GDM1 (cell line): ENCODE results near the gene XRCC4.
"Not testable (repeated sequence)": the region's sequence is repeated elsewhere in the genome, so short reads cannot be mapped to it uniquely, and the experiment has no call there.

Source experiments
- DNase-seq: peaks from one replicate; lab custom pipeline; 2025; lab: John Stamatoyannopoulos, UW

Gene XRCC4

DNA sequence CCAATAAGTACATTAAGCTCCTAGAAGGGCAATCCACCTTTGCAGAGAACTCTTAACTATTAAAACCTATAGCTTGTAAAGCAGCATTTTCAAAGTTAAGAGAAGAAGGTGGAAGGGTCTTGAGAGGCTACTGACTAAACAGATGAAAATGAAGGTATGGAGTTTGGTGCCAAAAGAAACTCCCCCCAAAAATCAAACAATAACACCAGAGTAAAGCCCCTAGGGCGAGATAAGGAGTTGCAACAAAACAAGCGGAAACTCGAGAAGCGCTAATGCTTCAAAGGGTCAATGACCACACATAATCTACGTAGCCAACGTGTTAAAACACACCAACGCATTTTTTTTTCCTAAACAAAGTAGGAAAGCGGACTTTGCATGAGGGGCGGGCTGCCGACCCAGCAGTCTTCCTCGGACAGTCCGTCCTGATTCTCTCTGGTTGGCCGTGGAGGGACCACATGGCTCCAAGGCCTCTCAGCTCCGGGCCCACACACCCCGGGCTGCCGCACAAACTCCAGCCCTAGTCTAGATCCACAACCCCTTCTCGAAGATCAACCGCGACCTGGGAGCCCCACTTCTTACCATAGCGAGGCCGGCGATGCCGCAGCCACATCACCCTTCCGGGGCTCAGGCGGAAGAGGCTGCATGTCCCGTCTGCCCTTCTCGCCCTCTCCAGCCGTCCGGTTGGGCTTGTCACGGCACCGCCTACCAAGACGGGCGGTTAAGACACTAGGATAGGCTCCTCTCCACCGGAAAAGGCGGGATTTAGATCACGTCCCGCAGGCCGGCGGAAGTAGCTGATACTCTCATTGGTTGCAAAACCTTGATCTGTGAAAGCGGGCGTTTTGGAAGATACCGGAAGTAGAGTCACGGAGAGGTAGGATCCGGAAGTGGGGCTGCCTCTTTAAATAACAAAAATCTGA, at the start of gene XRCC4, which contains the start of gene TMEM167A:
Gene XRCC4, plus strand, starts transcription at position 806 of the 920 bp plus-strand sequence. CDS start 27,373 bp downstream, outside the sequence.
Gene TMEM167A, minus strand, starts transcription at position 653 of the 920 bp plus-strand sequence. Its CDS starts 71 bp downstream, at position 582.
- peak; percentile 96 for DNase-seq

DNA sequence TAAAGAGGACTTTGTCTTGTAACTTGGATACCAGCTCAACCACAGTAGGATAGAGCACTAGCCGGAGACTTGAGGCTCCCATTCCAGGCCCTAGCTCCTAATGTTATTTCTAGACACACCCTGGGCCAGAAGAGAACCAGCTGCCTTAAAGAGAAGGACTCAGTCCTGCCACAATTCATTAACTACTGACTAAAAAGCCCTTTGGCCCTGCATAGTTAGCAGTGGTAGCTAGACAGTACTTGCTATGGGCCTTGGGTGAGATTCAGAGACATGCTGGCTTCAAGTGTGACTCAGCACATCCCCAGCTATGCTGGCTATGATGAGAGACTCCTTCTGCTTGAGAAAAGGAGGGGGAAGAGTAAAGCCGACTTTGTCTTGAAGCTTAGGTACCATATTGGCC, 47.4 kb upstream of the XRCC4 start:
- no peak for DNase-seq

DNA sequence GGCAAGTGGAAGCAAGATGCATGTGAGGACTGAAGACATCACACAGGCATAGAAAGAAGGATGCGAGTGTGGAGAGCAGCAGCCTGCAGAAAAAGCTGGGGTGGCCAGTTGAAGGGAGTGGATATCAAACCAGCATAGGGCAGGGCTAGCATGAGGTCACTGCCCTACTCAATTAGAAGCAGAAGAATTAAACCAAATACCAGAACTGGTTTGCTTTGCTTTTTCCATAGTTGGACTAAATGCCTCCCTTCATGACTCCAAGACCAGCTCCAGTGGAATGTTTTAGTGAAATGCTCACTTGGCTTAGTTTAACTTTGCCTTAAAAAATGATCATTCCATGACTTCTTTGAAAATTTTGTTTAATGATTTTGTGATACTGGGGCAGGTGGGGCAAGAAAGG, 46.0 kb upstream of the XRCC4 start:
- no peak for DNase-seq

DNA sequence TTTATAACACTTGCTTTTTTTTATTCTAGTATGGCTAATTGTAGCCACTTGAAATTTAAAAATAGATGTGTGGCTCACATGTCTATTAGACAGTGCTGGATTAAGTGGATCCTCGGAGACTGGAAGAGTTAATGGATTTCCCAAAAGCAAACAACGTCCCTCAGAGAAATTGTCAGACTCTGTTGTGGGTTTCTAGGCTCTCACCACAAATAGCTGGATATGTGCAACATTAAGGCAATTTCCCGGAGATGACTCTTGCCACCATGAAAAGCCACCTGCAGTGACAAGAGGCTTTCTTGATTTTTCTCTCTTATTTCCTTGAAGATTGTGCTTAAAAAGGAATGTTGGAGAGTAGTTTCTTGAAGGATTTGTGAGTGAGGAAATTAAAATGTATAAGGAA, 43.3 kb upstream of the XRCC4 start:
- DNase-seq: no peak

DNA sequence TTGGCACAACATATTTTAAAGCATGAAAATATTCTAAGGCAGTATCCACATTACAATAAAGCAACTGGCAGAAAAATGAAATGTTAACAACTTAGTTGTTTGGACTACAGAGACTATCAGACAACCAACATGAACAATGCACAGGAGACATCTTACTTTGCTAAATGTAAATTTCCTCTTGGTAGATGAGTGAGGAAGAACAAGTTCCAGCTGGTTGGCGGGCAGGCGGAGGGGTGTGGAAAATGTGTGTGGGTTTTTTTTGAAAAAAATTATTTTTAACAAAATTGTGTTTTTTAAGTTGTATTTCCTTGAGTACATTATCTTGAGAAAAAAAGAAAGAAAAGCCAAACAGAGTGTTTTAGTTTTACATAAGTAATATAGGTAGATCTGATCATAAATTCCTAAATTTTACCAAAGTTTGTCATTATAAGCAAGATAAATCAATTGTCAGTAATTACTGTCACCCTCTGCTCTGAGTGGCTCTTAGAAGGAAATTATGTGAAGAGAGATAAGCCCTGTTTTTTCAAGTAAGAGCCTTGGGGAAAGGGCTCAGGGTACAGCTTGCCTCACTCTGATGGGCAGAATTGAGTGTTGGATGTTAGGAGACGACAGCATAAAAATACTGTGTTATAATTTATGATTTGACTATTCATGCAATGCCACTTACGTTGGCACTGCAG, 42.7 kb upstream of the XRCC4 start:
- DNase-seq: peak; percentile 46

DNA sequence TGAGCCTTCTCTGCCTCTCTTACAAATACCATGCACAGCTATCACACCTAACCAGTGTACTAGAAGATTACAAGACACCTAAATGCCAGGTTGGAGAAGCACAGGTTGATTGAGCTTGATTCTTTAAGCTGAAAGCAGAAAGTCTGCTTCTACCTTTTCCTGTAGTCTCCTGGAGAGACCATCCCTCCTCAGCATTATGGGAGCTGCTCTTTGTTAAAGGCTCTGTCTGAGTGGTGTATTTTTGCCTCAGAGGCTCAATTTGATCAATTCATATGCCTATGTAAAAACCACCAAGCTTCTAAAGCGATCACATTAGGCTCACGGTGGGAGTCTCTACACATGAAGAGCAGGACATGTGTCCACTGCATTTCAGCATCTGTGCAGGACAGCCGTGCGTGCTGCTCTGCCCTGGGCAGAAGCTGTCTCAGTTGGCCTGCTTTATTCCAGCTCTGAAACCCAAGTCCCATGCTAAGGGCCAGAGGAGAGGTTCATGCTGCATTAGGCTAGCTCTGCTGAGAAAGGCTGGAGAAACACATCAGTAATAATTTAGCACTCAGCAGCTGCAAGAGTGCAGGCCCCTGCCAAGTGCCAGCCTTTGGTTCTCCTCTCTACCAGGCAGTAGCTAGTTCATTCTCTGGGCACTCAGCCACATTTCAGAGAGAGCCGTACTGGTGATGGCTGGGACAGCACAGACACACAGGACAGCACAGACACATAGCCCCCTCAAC, 41.8 kb upstream of the XRCC4 start:
- DNase-seq: no peak

DNA sequence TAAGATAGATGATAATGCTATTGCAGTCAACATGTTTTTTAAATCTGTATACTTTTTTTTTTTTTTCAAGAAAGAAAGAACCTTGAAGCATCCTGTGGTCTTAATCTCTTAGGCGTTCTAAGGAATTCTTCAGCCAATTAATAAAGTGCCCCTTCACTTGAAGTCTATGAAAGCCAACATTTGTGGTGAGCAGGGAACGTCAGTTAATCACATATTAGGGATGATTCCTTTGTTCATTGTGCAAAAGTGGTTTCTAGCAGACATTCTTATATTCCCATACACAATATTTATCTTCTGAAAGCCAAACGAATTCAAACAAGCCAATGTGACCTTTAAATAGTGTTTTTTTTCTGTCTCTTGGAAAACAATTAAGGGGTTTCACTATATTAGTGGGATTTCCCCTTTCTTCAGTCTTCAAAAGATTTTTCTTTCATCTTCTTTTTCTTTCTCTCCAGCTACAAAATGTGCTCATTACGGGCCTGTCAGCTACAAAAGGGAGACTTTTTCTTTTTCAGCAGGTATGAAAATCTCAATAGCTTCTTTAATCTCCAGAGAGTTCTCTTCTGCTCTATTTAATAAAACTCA, 40.3 kb upstream of the XRCC4 start:
- DNase-seq: no peak

DNA sequence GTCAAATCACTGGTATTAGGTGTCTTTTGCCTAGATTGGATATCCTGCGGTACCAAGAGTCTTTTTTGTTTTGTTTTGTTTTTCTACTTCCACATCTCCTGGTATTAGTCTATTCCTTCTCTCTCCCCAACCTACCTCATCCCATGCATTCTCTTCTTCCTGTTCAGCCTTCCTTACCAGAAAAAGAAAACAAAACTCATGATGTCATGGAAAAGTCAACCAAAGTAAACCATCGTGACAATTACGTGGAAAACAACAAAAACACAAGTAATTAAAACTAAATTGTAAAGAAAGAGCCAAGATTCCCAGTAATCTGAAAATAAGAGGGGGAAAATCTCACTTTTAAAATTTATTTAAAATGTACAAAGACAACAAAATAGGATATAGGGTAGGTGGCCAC, 38.4 kb upstream of the XRCC4 start:
- DNase-seq: no peak

DNA sequence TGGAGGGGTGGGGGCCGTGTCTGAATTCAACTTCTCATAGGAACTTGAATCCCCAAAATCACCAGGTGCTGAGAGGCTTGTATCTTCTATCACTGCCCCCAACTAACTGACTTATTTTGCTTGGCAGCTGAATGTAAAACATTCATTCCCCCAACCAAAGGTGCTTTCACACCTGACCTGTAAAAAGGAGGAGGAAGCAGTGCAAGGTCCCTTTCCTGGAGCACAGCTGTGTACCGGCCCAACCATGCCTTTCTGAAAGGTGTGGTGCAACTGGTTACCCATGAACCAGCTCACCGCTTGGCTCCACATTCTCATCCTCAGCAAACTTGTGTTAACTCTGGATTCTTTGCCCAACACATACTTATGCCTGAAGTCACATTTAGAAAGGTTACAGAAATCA, 34.8 kb upstream of the XRCC4 start:
- DNase-seq: no peak

DNA sequence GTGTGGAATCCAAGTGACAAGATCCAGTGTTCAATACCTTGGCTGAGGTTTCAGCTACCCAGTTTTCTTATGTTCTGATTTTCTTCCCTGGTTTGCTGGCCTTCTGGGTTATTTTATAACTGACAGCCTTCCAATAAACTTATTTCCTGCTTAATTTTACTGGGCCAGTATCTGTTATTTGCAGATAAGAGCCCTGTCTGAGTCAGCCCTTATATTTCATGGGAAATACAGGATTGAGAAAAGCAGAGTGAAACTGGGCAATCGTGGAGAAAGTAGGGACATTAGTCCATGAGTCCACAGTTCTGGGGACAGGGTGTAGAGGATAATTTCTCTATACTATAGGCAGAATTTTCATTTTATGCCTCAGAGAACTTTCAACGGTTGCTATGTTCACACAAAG, 32.4 kb upstream of the XRCC4 start:
- DNase-seq: no peak

DNA sequence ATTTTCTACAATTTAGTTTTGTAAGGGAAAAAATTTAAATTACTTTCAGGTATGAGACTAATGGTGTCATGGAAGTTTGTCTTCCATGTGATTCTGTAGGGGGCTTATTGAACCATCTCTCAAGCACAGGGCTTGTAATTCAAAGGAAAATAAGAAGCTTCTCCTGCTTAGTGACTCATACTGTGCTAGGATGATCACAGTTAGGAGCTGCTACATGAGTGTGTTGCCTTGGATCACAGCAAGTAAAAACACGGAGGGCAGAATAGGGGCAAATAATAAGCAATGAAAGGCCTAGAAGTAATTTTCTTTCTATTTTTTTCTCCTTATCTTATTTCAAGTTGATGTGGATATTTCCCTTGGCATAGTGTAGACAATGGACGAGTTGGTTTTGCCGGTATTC, 29.1 kb upstream of the XRCC4 start:
- no peak for DNase-seq

DNA sequence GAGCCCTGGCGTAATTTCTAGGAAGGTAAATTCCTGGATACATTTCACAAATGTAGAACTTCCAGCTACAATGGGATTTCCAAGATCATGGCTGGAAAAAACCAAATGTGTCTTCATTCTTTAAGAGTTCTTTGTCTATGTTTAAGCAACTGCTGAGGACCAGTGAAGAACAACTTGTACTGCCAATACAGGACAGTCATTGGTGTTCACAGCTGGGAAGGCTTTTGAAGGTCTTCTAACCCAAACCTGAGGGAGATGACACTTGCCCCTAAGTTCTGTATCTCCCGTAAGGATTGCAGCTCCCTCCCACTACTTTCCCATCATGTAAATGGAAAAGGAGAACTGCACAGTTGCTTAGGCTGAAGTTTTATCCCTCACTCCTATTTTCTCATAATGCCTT, 28.5 kb upstream of the XRCC4 start:
- no peak for DNase-seq

DNA sequence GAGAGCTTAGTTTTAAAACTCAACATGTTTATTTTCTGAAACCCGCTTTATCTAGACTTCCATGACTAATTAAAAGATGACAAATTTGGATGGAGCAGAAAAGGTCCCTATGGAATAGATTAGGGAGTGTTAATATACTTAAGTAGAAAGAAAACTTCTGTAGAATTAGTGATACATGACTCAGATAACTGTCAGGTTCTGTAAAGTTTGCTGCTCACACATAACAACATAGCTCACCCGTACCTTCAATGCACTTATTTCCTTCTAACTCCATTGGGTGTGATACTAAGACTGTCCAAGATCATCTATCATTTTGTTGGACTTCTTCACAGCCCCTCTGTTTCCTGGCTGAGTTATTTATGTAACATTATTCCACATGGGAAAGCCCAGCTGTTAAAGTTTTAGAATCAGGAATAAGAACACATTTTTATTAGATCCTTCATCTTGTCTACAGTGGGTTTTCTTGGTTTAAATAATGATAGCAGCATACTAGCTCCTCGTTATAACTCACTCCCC, 27.9 kb upstream of the XRCC4 start:
- no peak for DNase-seq

DNA sequence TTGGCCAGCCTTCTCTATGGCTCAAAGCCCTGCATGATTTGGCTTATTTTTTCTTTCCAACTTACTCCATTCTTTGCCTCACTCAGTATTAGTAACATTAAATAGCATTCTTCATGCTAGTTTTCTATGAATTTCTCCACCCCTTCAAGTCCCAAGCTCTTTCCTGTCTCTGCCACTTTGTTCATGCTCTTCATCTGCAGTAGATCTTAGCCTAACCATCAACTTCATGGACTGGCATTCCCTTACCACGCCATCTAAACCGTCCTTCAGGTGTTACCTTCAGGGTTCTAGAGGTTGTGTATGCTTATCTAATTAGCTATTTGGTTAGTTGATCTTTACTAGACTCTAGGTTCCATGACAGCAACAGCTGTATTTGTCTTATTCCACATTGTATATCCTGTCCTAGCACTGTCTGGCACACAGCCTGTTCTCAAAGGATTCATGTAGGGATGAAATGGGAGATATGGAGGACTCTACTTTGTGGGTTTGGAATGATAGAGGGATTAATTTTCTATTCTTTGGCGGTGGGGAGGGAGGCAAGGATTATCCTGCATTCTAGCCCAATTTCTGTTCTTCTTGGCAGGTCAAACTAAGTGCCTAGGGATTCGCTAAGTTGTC, 26.5 kb upstream of the XRCC4 start:
- DNase-seq: no peak

DNA sequence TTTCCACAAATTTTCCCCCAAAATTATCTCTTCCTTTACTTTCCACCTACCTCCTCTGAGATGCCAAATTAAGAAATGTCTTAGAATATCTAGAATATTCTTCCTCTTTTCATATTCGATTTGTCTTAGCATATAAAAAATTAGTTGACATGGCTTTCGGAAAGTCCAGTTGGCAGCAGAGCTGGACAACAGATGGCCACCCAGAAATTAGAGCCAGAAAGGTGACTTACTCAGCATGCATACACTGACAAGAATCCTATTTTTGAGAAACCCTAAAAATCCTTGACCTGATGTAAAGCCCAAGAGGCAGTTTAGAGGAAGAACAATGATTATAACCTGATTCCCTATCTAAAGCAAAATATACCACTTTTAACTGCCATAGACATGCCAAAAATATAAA, 22.2 kb upstream of the XRCC4 start:
- no peak for DNase-seq

DNA sequence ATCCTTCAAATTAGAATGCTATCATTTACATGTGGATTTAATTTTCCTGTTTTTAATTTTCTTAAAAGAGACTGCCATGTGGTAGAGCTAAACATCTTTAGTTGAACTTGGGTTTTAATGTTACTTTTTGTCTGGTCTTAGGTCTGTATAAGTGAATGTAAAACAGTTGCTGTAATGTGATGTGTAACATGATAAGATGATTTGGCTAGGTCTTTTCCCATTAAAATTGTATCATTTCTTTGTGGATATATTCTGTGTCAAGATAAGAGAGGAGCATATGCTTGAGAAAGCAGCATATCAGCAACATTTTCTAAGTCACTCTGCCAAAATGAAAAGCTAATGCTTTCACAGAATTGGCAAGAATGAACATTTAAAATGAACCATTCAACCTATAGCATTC, 18.6 kb upstream of the XRCC4 start:
- DNase-seq: no peak

DNA sequence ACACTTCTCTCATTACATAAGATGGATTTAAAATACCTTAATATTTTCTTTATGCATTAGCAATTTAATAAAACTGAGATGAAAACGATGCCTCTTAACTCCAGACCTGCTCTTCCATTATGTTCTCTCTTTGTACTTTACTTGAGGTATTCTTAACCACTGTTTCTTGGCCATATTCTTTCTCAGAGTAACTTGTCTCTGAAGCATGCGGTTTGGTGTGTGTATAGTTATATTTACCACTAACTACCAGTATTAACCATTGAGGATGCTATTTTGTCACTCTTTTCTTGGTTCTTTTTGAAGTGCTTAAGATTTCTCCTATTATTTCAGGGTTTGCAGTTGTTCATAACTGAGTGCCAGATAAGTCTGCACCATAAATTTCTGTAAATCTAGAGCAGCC, 18.0 kb upstream of the XRCC4 start:
- DNase-seq: no peak

DNA sequence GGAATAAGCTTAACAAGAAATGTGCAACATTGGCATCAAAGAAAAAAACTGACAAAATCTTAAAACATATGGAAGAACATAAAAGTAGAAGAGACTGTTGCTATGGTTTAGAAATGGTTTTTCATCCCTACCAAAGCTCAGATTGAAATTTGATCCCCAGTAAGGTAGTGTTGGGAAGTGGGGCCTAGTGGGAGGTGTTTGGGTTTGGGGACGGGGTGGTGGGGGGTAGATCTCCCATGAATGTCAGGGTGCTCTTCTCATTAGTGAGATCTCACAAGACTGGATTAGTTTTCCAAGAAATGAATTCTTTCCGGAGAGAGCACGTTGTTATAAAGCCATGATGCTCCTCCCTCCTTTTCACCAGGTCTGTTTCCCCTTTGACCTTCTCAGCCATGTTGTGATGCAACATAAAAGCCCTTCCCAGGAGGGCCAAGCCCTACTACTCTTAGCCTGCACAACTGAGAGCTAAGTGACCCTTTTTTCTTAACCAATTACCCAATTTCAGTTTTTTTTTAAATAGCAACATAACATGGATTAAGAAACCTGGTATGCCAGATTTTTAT, 10.7 kb upstream of the XRCC4 start:
- DNase-seq: no peak

DNA sequence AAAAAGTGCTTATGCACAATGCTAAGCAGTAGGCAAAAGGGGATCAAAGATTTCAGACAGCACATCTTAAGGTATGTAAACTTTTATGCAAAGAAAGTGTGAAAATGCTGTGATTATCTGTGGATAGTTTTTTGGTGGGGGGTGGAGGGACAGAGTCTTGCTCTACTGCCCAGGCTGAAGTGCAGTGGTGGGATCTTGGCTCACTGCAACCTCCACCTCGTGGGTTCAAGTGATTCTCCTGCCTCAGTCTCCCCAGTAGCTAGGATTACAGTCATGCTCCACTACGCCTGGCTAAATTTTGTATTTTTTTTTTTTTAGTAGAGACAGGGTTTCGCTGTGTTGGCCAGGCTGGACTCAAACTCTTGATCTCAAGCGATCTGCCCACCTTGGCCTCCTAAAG, 10.0 kb upstream of the XRCC4 start:
- not testable (repeated sequence) for DNase-seq

DNA sequence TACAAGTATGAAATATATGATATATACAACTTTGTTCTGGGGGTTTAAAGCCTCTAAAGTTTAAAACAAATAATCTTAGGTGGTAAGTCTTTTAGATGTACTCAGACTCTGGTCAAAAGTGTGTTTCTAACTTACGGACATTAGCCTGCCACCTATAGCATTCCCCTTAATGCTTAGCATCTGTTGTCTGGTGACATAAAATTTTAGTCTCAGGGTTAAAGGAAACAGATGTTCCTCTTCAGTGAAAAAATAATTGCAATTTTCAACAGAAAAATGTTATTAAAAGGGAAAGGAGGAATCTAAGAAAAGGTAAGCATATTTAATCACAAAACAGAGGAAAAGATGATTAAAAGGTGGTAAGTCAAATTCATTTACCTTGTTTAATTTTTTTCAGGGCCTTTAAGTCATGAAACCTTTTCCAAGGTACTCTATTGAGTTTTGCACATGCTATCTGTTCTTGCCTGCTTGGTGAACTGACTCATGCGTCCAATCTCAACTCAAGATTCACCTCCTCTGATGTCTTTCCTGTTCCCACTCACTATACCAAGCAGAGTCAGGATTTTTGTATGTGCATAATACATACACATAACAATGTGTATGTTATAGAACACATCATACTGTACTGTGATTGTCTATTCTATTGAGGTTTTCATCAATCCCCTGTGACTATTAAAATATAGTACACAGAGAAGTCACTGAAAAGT, 8.1 kb upstream of the XRCC4 start:
- DNase-seq: no peak
